PC-9 (cell line): Measurements from ENCODE around the gene RNF227.
"Not testable (repeated sequence)": the region's sequence is repeated elsewhere in the genome, so short reads cannot be mapped to it uniquely, and the experiment has no call there.

Experiments
- CTCF ChIP-seq: fragments of 200-600 bp; sonication (generic); conservative IDR thresholded peaks from 2 replicates; pipeline ENCODE4 v1.6.1; 2017; ENCODE audit warnings: mixed run types, antibody characterized with exemption, mild to moderate bottlenecking, moderate library complexity
- EZH2 ChIP-seq: fragments of 200-600 bp; sonication (generic); IDR thresholded peaks from 2 replicates; pipeline ENCODE4 v1.8.0; 2017; ENCODE audit warnings: antibody characterized with exemption, low read depth

- TF ChIP-seq CTCF, EZH2: not testable (repeated sequence)
Measured at GRCh38 chr17:7864384-7864783, 51.7 kb downstream of the RNF227 start.
